Measurements from ENCODE around the gene RXRG.

DNA sequence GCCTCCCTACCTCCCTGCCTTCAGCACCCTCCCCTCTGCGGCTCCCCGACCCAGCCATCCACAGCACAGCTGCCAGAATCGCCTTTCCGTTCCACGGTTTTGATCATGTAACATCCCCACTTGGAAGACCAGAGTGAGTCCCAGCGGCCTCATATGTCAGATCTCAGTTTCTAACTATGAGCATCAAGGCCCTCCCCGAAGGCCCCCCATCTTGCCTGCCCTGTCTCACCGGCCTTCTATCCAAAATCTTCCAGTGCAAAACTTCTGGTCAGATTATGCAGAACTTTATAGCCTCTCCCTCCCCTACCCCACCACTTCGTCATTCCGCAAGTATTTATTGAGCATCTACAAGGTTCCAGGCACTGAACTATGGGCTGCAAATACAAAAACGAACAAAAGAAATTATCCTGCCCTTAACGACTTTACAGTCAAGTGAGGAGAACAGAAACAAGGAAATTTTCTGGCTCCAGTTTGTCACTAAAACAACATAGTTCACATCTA, 68.1 kb downstream of the RXRG start:
- TF ChIP-seq EZH2 (IDR thresholded peaks at IDR 0.05; ENCODE audit: insufficient read depth, poor library complexity, severe bottlenecking), result no peak
- no peak for TF ChIP-seq EZH2phosphoT487 (IDR thresholded peaks at IDR 0.05; ENCODE audit: insufficient read depth, low read depth)

All from GM23248 (cell line).